Activated CD4-positive, alpha-beta T cell treated with anti-CD3 and anti-CD28 coated beads, Interleukin-2, Interleukin-6, amounts not matched to agents 100 ng/mL and 50 ng/mL, durations not matched to agents 16 hours and 8 hours (primary cell): Measurements from ENCODE around the gene CCDC167.
A peak's percentile ranks its signal among the peaks of the same experiment; 100 is the strongest.

Experiments
- DNase-seq: peaks from one replicate; pipeline ENCODE4 v3.0.0-alpha.2; 2020

CCDC167 gene

DNA sequence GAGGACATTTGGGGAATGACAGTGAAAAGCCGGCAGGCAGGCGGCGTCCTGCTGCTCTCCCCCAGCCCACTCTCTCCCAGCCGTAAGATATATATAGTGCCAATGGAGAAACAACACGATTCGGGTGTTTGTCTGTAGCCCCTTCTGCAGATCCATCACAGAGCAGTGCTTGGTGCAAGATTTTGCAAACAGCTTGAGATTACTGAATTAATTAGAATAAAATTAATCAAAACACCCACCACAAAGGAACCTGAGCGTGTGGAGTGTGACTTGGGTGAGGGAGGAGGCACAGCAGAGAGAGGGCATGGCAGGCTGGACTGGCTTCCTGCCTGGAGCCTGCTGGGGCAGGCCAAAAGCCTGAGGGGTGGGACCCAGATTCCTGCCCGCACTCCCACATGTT lies 28.8 kb upstream of the CCDC167 start:
- no peak for DNase-seq

DNA sequence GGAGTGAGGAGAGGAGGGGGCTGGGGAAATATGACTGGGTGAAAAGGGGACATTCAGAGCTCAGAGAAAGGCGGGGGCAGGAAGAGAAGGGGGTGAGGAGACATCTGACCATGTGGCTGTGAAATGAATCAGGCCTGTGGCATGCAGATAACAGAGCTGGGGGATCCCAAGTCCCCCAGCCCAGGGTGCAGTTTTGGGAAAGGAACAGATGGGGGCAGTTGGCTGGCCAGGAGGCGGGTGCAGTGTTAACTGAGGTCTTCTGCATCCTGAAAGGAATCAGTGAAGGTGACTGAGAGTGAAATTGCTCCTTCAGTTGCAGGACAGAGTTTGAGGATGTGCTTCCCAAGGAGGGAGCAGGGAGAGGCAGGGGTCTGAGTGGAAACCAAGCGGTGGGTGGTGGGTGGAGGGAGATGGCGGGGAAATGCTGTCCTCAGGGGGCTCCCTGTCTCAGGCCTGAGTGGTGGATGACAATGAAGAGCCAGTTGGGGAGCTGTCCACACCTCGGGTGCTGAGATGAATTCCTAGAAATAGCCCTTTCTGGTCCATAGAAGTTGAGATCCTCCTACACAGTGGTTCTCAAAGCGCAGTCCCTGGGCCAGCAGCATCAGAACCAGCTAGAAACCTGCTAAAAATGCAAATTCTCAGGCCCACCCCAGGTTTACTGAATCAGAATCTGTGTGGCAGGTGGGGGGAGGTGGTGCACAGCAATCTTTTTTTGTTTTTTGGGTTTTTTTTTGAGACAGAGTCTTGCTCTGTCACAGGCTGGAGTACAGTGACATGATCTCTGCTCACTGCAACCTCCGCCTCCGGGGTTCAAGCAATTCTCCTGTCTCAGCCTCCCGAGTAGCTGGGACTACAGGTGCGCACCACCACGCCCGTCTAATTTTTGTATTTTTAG lies 26.0 kb upstream of the CCDC167 start:
- no peak for DNase-seq

DNA sequence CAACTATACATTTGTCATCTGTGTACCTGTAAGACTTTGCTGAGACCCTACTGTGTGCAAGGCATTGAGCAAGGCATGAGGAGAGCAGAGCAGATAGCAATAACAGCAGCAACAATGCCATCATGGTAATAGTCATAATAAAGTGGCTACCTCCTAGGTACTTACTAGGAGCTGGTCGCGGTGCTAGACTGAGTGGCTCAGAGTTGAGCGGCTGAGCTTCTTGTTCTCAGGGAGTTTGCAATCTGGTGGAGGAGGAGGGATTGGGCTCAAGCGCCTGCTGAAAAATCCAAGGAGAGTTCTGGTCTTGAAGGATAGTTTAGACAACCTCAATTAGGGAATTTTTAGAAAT lies 25.3 kb upstream of the CCDC167 start:
- DNase-seq = no peak

DNA sequence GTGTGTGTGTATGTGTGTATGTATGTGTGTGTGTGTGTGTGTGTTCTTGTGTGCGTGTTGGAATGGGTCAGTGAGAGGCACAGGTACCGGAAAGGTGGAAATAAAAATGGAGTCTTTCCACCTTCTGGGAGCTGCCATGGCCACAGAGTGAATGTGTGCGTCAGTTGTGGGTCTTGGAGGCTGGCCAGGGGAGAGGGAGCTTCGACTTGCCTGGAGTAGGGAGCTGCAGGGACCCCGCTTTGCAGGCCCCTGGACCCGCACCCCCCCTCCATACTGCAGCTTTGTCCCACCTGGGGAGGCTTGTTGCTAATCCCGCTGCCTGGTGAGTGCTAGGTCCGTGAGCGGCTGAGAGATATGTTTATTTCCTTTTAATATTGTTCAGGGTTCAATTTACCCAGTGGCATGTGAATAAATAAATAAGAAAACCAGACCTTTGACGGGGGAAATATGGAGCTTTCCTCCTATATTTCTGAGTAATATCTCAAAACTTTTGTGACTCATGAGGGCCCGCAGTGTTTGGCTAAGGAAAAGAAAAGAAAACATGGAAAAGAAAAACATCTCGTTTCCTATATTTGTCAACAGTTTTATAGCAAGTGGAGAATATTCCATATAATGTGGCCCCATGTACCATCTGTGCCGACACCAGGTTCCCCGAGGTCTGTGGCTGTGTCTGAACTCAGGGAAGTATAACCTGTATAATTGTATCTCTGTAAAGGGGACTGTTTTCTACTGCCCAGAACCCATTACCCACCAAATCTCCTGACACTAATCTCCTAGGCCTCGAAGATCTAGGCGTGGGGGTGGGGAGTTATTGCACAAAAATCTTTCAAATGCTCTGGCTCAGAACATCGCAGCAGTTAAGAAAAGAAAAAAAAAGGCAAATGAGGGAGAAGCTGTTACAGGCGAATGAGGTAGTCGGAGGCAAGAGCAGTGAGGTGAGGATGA lies 24.6 kb upstream of the CCDC167 start:
- DNase-seq = no peak

DNA sequence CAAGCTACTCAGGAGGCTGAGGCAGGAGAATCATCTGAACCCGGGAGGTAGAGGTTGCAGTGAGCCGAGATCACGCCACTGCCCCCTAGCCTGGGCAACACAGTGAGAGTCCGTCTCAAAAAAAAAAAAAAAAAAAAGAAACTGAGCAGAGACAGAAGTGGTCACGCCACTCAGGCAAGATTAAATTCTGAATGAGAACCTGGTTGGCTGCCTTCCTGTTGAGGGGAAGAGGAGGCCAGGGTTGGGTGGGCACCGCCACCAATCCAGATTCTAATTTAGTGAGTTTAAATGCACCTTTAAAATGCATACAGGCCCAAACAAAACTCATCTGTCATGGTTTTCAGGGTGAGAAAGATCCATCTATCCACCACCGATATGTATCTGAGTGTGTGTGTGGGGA lies 23.7 kb upstream of the CCDC167 start:
- DNase-seq = no peak

DNA sequence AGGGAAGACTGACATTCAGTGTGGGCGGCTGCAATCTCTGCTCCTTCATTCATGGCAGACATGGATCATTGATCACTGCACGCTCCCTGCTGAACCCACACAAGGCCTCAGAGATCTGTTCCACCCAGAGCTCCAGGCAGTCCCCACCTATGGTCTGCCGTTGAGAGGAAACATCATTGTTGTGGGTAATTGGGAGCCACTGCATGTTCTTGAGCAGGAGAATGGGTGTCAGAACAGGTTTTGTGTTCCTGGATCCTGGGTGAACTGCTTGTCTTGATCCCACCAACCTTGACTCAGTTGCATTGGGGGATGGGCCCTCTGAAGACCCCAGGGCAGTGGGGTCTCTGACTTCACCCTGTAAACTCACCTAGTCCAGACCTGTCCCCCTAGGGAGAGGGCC lies 23.1 kb upstream of the CCDC167 start:
- no peak for DNase-seq

DNA sequence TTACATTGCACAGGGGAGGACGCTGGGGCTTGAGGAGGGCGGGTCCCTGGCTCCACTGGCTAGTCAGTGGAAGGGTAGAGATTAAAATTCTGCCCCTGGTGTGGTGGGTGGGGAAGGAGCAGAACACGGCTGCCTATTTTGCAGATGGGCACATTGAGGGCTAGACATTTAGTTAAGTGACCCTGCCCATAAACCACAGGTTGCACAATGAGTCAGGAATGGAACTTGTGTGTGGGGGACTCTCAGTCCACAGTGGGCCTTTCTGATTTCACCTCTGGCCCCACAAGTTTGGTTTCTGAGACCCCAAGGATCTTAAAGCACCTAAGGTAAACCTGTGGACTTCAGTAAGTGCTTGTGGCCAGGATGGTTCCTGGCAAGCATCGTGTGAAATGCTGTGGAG lies 22.0 kb upstream of the CCDC167 start:
- no peak for DNase-seq

DNA sequence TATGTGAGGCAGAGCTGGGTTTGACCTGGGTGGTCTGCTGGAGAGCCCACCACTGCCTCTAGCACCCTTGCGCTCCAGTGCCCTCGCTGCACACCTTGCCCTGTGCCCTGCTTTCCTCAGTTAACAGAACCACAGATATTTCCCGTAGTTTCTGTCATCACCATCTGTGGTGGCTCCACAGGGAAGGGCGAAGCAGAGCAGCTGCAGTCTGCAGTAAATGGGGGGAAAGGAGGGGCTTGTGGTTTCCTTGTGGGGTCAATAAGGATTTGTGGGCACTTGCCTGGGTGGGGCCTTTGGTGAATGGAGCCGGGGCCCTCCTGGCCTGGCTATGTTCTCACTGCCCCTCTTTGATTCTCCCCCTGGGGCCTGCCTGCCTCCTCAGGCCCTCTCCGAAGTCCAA lies 21.2 kb upstream of the CCDC167 start:
- DNase-seq = no peak

DNA sequence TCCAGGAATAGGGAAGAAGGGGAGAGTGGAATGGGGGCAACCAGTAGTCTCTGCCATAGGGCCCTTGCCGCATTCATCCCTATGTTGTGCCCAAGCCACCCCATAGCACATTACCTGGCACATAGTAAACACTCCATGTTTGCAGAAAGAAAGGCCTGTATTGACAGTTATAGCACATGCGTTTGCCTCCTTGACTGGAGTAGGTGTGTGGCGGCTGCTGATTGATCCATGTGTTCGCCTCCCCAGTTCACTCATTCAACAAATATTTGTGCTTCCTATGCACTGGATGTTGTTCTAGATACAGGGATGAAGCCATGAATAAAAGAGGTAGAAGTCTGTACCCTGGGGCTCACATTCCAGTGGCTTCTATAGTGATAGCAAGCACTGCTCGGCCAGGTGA lies 19.8 kb upstream of the CCDC167 start:
- DNase-seq = no peak

DNA sequence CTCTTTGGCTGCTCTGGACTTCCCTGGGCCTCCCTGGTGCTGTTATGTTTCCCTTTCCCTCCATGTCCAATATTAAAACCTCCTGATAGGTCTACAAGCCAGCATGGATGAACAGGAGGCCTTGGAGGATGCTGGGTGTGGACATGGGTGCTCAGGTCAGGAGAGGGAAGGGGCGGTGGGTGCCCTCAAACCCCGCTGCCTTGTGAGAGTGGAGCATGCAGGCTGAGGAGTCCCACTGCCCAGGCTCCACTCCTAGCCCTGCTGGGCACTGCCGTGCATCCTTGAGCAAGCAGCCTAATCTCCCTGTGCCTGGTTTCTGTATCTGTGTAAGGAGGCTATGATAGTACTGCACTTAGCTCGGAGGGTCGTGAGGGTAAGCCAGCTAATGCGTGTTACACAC lies 18.4 kb upstream of the CCDC167 start:
- DNase-seq = no peak

DNA sequence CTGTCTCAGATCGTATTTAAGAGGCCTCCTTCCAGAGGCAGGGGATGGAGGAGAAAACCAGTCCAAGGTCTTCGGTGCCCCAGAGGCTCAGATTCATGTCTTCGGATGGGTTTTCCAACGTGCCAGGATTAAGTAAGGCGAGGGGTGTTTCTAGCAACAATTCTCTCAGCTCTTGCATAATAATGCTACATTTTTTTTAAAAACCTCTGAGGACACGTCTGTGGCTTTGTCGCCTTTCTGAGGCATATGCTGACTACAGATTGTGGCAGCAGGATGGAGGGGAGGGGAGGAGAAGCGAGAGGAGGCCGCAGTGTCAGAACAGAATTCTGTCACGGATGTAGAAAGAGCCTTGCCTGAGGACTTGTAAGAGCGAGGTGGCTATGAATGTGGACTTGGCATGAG lies 17.7 kb upstream of the CCDC167 start:
- DNase-seq = peak; percentile 91

DNA sequence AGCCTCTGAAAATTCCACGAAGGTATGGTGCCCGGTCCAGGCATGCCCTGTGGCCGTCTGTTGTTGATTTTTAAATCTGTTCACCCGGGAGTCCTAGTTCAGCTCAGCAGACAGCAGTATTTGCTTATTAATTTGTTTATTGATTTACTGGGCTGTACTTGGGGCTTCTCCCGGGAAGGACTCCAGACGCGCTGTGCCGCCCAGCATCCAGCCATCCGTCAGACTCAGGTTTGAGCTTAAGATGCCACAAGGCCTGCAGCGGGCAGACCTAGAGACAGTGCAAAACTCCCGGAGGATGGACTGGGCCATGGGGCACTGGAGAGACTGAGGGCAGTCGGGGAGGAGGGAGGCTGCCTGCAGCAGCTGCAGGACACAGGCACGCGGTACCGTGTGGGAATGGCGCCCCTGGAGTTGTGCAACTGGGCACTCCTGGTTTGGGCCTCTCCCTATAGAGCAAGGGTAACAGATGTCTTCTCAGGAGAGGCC lies 17.3 kb upstream of the CCDC167 start:
- DNase-seq = no peak

DNA sequence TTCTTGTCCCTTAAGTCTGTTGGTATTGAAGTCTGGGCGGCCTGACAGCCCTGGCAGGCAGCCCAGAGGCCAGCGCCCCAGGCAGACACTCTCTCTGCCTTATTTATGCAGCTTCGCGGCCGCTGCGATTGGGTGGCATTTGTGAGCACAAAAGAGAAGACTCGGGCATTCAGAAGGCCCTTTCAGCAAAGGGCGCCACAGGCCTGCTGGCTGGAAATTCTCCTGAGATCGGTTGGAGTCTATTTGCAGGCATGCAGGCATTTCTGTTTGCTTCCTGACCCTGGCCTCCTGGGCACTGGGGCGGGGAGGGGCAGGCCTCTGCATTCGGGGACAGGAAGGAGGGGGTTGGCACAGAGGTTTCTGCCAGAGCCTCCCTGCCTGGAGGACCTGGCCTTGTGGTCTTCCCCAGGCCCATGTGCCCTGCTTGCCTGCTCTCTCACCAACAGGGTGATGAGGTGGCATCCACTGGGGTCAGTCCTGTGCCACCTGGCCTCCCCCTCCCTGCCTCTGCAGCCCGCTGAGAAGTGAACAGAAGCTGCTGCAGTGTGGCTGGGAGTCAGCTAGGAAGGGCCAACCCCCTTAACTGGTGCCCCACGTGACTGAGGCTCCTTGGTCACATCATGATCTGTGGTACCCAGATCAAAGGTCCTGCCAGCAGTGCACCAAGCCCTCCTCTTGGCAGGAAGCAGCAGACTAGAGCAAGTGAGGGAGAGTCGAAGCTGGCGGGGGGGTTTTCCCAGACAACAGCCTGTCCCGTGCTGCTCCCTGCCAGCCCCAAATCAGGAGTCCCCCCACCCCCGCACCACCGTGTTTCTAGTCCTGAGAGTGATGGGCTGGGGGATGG lies 16.6 kb upstream of the CCDC167 start:
- peak; percentile 95 for DNase-seq

DNA sequence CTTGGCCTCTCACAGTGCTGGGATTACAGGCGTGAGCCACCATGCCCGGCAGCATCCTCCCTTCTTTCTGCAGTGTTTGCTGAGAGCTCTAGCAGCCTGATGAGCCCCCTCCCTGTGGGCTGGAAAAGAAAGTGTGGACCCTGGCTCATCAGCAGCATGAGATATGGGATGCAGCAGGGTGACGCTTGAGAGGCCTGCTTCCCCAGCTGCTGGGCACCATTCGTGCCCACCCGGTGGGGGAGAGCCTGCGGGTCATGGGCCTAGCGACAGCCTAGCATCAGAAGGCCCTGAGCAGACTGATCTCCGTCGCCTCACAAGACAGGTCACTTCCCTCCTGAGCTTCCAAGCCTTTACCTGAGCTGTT lies 16.0 kb upstream of the CCDC167 start:
- DNase-seq = no peak

DNA sequence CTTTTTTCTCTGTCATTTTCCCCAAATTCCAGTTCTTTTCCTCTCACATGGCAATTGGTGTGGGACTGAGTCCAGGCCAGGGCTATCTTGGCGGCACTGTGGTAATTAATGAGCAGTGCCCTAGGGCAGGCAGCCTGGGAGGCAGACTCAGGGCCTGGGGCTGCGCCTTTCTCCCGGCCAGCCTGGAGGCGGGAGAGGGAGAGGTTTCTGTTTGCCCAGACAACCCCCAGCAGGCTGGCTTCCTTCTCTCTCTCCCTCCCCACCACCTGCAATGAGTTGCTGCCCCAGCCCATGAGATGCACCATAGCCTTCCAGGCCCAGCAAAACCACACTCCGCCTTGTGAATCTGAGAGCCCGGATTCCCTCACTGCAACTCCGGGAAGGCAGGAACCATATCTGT lies 15.1 kb upstream of the CCDC167 start:
- DNase-seq = peak; percentile 28

DNA sequence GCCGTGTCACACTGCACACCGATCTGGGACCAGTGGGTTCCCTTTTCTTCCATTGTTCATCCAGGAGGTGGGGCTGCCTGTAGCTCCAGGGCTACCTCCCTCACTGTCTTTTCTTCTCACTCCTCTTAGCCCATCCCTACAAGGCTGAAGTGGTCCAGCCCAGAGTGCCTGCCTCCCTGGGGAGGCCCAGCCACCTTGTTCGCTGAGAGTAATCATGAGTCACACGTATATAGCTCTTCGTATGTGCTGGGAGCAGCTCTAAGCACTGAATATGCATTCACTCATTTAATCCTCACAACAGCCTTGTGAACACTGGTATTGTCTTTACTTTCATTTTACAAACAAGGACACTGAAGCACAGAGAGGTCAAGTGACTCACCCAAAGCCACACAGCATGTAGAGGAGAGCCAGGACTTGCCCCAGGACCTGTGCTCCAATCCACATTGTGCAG lies 14.7 kb upstream of the CCDC167 start:
- DNase-seq = peak; percentile 72

DNA sequence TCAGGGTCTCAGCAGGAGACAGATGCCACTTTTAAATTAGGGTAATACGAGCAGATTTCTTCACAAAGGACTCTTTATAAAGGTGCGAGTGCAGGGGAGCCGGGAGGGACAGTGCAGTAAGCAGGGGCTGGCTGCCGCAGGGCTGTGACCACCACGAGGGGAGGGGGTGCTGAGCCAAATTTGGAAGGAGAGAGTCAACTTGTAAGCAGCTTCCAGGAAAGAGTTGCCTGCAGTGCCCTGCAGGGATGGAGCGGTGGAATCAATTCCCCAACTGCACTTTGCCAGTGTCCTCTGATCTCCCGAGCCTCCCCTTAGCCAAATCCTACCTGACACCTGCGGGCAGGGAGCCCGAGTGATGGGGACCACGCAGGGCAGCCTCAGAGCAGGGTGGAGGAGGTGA lies 13.9 kb upstream of the CCDC167 start:
- DNase-seq = no peak

DNA sequence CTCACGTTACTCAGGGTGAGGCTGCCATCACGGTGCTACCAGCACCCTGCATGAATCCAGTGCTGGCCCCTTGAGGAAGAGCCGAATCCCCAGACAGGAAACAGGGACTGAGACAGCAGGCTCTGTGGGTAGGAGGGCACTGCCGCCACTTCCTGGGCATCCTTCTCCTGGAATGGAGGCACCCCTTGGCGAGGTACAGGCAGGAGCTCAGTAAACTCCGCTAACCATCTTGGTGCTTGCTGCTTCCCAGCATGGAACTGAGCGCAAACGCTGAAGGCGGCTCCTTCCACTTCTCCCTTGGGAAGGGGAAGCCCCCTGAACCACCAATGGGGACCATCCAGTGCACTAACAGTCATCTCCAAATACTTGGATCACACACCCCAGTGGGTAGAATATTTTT lies 13.5 kb upstream of the CCDC167 start:
- no peak for DNase-seq

DNA sequence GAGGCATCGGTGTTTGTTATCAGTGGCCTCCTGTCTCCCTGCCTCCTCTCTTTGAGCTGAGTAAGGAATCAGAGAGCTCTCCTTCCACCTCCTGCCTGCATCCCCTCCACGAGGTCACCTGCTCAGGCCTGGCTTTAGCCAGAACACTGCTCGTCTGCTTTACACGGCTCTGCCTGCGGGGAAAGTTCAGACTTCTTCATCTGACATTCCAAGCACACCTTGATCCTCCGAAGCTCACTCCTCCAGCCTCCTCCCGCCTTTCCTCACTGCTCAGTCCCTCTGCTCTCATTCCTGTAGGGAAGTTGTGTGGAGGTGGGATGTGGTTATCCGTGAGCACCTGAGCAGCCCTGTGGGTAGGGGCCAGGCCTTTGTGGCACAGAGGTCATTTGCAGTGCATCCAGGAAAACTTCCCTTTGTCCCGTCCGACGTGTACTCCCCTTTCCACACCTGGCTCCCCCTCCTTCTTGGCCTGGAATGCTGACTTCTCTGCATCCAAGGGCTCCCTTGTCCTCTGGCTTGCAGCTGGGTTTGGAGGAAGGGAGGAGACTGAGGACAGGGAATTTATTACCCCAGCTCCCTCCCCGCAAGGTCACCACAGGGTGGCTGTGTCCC lies 12.8 kb upstream of the CCDC167 start:
- DNase-seq = no peak

DNA sequence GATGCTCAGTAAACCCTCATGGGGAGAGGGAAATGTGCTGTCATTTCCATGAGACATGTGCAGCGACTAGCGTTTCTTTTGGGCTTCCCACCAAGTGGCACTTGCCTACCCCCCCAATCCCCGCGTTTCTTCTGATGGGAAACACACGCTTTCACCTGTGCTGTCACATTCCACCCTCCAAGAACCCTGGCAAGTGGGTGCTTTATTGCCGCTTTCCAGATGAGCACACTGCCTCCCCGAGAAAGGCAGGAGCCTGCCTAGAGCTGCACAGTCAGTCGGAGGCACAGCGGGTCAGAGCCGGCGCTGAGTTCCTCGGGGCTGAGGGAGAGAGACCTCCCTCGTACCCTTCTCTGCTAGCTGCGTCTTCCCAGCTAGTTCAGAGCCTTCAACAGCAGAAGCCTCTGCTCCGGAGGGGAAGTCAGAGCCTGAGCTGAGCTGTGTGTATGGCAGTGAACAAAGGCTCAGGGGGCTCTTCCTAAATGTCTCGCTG lies 12.3 kb upstream of the CCDC167 start:
- no peak for DNase-seq

DNA sequence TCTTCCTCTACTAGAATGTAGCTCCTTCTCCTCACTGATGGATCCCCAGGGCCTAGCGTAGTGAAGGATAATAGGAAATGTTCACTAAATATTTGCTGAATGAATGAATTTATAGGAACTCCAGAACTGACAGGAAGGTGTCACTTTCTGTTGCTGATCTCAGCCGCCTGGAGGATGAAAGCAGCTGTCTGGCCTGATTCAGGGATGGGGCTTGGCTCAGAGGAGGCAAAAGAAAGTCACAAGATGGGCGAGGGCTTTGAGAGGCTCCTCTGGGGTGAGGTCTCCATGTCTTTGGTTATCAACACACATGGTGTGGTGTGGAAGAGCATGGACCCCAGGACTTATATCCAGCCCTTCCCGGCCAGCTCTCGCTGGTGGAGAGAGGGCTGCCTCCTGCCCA lies 11.5 kb upstream of the CCDC167 start:
- no peak for DNase-seq

DNA sequence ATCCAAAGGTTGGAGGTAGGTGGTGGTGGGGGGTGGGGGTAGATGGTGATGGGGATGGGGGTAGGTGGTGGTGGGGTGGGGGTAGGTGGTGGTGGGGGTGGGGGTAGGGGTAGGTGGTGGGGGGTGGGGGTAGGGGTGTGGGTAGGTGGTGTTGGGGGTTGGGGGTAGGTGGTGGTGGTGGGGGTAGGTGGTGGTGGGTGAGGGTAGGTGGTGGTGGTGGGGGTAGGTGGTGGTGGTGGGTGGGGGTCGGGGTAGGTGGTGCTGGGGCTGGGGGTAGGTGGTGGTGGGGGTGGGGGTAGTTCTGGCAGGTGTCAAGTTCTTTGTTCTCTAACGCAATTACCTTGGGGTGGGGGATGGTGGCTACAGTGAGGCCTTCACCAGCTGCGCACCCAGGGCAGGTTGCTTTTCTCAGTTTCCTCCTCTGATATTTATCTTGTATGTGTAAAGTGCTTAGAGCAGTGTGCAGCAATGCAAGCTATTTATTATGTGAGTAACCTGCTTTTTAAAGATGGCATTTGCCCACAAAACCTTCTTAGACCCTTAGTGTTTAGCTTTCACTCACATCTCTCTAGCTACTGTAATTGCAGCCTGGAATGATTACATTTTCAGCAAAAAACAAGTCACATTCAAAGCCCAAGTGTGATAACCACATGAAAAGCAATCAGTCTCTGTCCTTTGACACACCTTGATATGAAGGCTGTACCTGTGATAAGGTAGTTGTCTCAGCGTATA lies 8.2 kb upstream of the CCDC167 start:
- peak; percentile 33 for DNase-seq
